ENCODE measurements around the gene HOXD8.

Gene HOXD8

DNA sequence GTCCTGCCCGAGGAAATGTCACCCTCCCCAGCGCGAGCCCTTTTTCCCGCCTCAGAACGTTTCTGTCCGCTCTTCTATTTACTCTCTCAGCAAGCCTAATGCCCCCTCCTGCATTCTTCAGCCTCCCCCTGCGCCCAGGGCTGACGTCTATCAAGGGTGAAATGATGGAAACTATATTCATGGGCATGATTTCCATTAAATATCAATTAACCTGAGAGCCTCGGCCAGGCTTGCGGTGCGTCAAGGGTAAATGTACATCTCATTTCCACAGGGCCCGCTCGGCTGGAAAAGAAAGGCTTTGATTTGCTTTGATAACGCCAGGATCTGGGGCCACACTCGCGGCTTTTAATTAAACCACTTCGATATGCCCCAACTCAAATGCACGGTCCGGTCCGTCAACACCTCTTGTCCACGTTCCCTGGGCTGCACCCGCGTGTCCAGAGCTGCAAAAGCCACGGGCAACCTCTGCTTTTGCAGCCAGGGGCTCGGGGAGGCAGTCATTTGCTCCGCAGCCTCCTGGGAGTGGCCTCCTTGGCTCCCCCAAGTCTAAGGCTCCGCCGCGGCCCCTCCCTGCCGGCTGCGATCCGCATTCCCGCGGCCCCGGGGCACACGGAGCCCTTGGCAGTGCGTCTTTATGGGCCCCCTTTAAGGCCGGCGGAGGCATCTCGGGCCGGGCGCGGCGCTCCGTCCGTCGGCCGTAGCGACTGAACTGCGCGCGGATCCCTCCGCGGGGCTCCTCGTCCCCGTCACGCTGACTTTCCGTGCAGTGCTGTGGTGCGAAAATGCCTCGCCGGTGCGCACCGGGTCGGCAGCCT, at the start of gene HOXD8:
TSS of gene HOXD8 (plus strand) at position 724 of the 815 bp plus-strand sequence. CDS start 662 bp downstream, outside the sequence.
- peak; percentile 32 to 81 for DNase-seq

GRCh38 chr2:176079831-176080539, 49.5 kb upstream of the HOXD8 start:
- DNase-seq: peak; percentile 39 to 75

DNA sequence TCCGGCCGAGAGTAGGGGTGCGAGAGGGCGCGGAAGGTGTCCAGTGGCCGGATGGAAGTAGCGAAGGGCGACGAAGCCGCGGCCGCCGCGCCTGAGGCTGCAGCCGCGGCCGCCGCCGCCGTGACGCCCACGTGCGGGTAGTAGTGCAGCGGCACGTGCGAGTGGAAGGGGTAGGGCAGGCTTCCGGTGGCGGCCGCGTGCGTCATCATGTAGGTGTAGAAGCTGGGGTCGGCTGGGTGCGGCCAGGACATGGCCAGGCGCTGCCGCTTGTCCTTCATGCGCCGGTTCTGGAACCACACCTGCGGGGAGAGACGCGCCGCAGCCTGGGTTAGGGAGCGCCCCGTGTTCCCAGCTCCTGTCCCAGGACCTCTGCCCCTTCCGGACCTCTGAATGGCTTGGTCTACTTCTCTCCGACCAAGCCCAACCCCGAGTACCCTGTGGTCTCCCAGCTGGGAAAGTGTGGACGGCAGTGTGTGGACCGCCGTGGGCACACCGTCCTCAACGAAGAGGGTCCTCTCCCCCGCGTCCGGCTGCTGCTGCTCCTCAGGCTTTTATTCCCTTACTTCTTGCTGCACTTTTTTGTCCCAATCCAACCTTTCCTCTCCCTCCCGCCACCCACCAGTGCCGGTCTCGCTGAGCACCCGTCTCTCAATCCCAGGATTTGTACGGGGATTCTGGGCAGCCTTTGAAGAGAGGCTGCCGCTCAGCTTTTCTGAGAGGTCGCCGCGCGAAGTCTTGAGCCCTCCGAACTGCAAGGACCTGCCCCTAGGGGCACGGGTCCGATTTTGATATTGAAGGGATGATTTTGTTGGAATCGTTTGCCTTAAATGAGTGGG, 48.7 kb upstream of the HOXD8 start:
- DNase-seq: no peak

DNA sequence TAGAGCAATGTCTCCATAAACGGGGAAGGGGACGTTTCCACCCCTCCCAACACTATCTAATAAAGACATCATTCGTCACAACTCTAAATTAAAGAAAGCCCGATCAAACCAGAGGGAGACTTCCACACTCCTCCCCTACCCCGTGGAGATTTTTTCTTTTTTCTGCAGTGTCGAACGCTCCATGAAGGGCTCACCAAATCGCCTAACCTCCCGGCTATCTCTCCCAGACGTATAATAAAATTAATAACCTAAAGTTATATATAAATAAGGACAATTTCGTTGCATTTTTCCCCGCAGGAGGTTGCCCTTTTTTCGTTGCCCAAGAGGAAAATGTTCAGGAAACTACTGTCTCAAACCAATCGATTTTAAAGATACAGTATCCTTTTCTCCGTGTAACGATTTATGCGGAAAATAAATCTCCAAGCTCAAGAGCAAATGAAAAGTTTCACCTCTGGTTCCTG, 48.1 kb upstream of the HOXD8 start:
- no peak for DNase-seq

- DNase-seq: no peak
Observed at GRCh38 chr2:176081837-176082524, 47.5 kb upstream of the HOXD8 start.

- no peak for DNase-seq
Observed at GRCh38 chr2:176082525-176082823, 47.0 kb upstream of the HOXD8 start.

DNA sequence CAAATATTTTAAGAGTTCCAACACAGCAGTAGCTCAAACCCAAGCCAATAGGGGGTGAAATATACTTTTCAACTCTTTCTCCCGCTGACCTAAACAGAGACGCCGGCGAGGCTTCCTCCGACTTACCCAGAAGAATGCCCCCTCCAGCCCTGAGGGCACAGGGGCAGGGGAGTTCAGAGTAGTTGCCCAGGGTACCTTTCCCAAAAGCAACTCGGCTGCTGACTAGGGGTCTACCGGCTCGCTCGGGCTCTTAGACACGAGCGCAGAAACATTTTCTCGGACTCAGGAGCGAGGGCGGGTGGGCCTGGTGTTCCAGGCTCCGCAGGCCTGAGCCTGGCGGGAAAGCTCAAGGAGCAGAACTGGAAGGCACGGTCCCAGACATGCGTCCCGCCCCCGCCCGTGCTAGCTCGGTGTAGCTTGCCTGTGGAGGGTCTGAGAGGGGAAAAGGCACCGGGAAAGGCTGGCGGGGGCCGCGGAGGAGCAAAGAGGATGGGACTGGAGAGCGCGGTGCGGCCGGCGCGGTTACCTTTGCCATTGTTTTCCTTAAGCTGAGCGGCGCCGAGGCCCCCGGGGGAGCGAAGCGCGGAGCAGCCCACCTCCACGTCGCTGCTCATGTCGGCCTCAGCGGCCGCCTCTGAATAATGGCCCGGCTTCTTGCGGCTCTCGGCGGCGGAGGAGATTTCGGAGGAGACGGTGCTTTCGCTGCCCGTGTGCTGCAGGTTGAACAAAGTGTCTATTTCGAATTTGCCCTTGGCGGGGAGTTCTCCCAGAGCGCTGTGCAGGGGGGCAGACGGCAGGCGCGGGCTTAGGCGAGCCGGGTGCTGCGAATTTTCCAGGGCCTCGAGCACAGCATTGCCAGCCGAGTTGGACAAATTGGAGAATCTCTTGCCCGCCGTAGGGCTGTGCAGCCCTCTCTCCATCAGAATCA, 46.4 kb upstream of the HOXD8 start:
- no peak for DNase-seq

DNA sequence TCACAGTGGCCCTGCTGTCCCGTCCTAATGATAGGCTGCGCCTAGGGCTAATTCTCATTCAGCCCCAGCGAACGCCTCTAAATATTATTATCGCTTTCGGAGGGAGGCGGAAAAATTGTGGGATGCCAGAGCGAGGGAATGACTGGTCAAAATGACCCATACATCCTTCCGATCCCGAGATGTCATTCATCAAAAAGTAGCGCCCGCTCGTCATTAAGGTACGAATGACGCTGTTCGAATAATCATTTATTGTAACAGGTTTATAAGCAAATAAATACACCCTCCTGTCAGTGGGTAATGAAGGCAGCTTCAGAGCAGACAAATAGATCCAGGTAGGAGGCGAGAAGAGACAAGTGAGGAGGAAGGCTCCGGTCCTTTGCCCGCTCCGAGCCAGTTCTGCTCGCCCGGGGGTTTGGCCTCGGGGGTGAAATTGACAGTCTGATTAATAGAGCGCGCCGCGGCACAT, 45.7 kb upstream of the HOXD8 start, which contains the start of gene EVX2:
TSS of gene EVX2 (minus strand) at position 167 of the 466 bp plus-strand sequence. CDS start 186 bp downstream, outside the sequence.
- no peak for DNase-seq

GRCh38 chr2:176084611-176085119, 44.8 kb upstream of the HOXD8 start:
- DNase-seq: no peak

DNA sequence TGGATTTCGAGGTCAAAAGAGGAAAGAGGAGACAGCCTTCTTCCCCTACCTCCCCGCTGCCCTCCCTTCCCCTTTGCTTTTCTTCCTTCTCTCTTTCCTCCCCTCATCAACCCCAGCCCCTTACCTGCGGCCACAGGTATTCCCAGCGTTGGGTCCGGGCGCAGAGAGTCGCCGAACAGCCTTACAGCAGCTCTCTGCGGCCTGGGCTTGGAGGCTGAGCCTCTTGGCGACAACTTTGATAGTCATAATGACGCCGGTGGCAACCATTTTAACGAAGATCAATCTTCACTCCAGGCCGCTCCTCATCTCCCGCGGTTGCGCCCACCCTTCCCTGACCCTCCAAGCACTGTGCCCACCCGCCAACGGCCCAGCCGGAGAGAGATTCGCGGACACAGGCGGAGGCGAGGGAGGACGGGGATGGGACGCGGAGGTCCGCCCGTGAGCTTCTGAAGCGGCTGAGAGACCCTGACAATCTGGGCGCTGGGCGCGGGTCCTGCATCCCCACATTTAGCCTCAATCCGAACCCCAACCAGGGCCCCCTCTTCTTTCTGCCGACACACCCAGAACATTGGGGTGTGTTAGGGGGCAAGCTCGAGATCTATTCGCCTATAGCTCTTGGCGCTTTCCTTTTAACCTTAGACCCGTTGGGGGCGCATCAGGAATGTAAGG, 44.3 kb upstream of the HOXD8 start:
- DNase-seq: no peak

GRCh38 chr2:176085861-176086771, 43.4 kb upstream of the HOXD8 start:
- DNase-seq: no peak

- DNase-seq: no peak
Observed at GRCh38 chr2:176087330-176088047, 42.0 kb upstream of the HOXD8 start.

DNA sequence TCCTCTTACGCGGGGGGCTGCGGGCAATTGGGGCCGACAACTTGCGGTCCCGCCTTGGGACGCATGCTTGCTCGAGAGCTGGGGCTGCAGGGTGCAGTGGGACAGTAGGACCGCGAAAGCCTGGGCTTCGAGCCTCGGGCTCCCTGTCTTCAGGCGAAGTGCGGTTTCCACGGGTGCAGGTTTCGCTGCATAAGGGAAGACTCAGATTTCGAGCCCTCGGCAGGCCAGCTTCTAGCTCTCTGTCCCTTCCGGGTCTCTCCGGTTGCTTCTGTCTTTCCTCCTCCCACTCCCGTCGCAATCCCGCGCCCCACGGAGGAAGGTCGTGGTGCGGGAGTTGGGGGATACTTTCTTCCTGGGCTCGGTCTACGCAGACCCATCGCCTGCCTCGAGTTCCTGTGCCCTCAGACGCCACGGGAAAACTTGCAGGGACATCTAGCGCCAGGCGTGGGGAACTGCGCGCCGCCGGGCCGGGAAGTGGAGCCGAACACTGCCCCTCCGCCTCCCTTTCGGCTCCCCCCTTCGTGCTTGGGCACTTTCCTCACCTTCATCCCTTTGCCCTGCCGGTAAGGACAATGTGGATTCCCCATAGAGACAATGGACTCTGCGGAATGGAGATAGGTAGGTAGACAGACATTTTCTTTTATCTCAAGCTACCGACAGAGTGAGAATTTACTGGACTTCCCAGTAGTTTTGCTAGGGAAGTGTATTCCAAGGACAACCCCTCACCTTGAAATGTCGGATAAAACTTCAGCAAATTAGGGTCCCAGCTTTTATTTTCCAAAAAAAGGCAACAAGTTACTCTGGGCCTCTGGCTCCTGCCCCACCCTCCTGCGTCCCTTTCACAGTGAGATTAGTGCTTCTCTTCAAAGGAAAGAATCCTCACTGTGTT, 41.2 kb upstream of the HOXD8 start:
- peak in 1 of 2 experiments; percentile 17 for DNase-seq

- no peak for DNase-seq
Observed at GRCh38 chr2:176088937-176089842, 40.3 kb upstream of the HOXD8 start.

- DNase-seq: no peak
Observed at GRCh38 chr2:176089843-176090395, 39.6 kb upstream of the HOXD8 start.

DNA sequence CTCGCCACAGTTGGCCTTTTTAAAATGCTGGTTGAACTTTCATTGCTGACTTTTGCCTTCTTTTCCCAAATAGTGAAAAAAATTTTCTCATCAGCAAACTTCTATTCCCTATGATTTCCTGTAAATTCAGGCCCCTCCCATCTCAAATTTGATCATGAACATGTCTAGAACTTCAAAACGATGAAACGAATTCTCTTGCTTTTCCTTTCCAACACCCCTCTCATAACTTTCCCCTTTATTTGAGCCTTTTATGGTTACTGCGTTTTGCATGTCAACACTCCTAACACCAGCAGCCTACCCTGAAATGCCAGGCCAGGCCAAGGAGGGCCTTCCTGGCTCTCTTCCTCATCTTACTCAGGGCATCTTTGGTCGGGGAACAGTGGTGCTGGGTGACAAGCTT, 38.6 kb upstream of the HOXD8 start:
- DNase-seq: no peak

Data from SW 1271 (cell line).